Astrocyte (in vitro differentiated cells and primary cell): ENCODE measurements around the gene OR56A4.

Experiments used
- EZH2 ChIP-seq: IDR thresholded peaks from 2 replicates; pipeline ENCODE4 v1.6.1; 2012; ENCODE audit warnings: mild to moderate bottlenecking, low read length, inconsistent platforms; ENCODE audit not compliant: insufficient read depth
- TF ChIP-seq, protein P1 (sequence below): IDR thresholded peaks from 2 replicates; pipeline ENCODE4 v1.5.1; 2011; ENCODE audit warnings: low read depth, mild to moderate bottlenecking, inconsistent platforms, low read length, moderate library complexity; ENCODE audit not compliant: insufficient read depth

DNA sequence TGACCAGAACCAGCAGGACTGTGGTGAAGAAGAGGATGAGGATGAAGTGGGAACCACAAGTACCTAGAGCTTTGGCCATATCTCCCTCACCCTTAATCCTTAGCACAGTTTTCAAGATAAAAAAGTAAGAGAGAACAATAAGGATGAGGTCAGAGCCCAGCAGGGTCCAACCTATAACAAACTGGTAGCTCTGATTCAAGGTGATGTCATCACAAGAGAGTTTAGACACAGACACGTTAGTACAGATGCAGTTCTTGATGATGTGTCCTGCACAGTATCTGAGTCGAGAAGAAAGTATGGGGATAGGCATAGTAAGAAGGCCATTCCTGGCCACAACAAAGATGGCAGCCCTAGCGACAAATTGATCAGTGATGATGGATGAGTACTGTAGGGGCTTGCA lies 39.0 kb downstream of the OR56A4 start:
- TF ChIP-seq, protein P1, sequence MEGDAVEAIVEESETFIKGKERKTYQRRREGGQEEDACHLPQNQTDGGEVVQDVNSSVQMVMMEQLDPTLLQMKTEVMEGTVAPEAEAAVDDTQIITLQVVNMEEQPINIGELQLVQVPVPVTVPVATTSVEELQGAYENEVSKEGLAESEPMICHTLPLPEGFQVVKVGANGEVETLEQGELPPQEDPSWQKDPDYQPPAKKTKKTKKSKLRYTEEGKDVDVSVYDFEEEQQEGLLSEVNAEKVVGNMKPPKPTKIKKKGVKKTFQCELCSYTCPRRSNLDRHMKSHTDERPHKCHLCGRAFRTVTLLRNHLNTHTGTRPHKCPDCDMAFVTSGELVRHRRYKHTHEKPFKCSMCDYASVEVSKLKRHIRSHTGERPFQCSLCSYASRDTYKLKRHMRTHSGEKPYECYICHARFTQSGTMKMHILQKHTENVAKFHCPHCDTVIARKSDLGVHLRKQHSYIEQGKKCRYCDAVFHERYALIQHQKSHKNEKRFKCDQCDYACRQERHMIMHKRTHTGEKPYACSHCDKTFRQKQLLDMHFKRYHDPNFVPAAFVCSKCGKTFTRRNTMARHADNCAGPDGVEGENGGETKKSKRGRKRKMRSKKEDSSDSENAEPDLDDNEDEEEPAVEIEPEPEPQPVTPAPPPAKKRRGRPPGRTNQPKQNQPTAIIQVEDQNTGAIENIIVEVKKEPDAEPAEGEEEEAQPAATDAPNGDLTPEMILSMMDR = no peak
- no peak for TF ChIP-seq EZH2
